Ishikawa (cell line): ENCODE results near the gene TXN.

Experiments
- CEBPB ChIP-seq: IDR thresholded peaks from 2 replicates; pipeline ENCODE4 v1.6.1; 2012
- CREB1 ChIP-seq: IDR thresholded peaks from 2 replicates; pipeline ENCODE4 v1.6.1; 2012; ENCODE audit warnings: low read depth
- EGR1 ChIP-seq: IDR thresholded peaks from 2 replicates; pipeline ENCODE4 v1.6.1; 2012
- EP300 ChIP-seq: IDR thresholded peaks from 2 replicates; pipeline ENCODE4 v1.6.1; 2012; ENCODE audit warnings: borderline replicate concordance
- FOXM1 ChIP-seq: IDR thresholded peaks from 2 replicates; pipeline ENCODE4 v1.6.1; 2012; ENCODE audit warnings: low read depth, borderline replicate concordance
- MAX ChIP-seq: IDR thresholded peaks from 2 replicates; pipeline ENCODE4 v1.6.1; 2012
- NFIC ChIP-seq: IDR thresholded peaks from 2 replicates; pipeline ENCODE4 v1.6.1; 2012
- RAD21 ChIP-seq: IDR thresholded peaks from 2 replicates; pipeline ENCODE4 v1.6.1; 2012; ENCODE audit warnings: low read depth
- TAF1 ChIP-seq: IDR thresholded peaks from 2 replicates; pipeline ENCODE4 v1.6.1; 2012; ENCODE audit warnings: low read depth, mild to moderate bottlenecking
- TCF12 ChIP-seq: IDR thresholded peaks from 2 replicates; pipeline ENCODE4 v1.6.1; 2012; ENCODE audit warnings: low read depth
- TEAD4 ChIP-seq: IDR thresholded peaks from 2 replicates; pipeline ENCODE4 v1.6.1; 2012
- USF1 ChIP-seq: IDR thresholded peaks from 2 replicates; pipeline ENCODE4 v1.6.1; 2012
- YY1 ChIP-seq: IDR thresholded peaks from 2 replicates; pipeline ENCODE4 v1.6.1; 2012; ENCODE audit warnings: low read depth
- ZBTB7A ChIP-seq: IDR thresholded peaks from 2 replicates; pipeline ENCODE4 v1.6.1; 2012; ENCODE audit warnings: low read depth
- TF ChIP-seq, protein P1 (sequence below): IDR thresholded peaks from 2 replicates; pipeline ENCODE4 v1.6.1; 2012; ENCODE audit warnings: low read depth, mild to moderate bottlenecking

The TXN gene

GRCh38 chr9:110291921-110292557 is 35.7 kb upstream of the TXN start:
- TF ChIP-seq NFIC (no peak), TCF12 (no peak), CEBPB (no peak), RAD21 (no peak), MAX (no peak), EP300 (no peak), ZBTB7A (no peak), YY1 (no peak), USF1 (no peak), CREB1 (no peak), EGR1 (no peak), FOXM1 (no peak), TEAD4 (no peak), TAF1 (no peak)
- TF ChIP-seq, protein P1, sequence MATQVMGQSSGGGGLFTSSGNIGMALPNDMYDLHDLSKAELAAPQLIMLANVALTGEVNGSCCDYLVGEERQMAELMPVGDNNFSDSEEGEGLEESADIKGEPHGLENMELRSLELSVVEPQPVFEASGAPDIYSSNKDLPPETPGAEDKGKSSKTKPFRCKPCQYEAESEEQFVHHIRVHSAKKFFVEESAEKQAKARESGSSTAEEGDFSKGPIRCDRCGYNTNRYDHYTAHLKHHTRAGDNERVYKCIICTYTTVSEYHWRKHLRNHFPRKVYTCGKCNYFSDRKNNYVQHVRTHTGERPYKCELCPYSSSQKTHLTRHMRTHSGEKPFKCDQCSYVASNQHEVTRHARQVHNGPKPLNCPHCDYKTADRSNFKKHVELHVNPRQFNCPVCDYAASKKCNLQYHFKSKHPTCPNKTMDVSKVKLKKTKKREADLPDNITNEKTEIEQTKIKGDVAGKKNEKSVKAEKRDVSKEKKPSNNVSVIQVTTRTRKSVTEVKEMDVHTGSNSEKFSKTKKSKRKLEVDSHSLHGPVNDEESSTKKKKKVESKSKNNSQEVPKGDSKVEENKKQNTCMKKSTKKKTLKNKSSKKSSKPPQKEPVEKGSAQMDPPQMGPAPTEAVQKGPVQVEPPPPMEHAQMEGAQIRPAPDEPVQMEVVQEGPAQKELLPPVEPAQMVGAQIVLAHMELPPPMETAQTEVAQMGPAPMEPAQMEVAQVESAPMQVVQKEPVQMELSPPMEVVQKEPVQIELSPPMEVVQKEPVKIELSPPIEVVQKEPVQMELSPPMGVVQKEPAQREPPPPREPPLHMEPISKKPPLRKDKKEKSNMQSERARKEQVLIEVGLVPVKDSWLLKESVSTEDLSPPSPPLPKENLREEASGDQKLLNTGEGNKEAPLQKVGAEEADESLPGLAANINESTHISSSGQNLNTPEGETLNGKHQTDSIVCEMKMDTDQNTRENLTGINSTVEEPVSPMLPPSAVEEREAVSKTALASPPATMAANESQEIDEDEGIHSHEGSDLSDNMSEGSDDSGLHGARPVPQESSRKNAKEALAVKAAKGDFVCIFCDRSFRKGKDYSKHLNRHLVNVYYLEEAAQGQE, result no peak

DNA sequence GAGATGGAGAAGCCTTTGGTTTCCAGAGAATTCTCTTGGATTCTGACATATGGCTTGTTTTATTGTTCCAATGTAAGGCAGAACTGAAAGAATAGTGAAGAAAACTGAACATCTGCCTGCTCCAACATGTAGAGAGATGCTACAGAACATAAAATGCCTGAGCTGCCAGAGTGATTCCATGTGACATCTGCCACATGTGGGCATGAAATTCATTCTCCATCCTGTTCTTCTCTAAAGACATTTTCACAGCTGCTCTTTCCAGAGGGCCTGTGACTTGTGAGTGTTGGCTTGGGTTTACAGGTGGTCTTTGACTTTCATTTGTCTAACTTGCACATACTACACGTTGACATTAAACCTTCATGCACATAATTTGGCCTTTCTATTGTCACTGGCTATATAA is 33.7 kb upstream of the TXN start:
- TF ChIP-seq ZBTB7A (no peak), TEAD4 (no peak), MAX (no peak), USF1 (no peak), TCF12 (no peak), FOXM1 (no peak), RAD21 (no peak), EP300 (no peak), YY1 (no peak), EGR1 (no peak), CREB1 (no peak), TAF1 (no peak), CEBPB (no peak), NFIC (no peak)
- TF ChIP-seq, protein P1, result no peak

DNA sequence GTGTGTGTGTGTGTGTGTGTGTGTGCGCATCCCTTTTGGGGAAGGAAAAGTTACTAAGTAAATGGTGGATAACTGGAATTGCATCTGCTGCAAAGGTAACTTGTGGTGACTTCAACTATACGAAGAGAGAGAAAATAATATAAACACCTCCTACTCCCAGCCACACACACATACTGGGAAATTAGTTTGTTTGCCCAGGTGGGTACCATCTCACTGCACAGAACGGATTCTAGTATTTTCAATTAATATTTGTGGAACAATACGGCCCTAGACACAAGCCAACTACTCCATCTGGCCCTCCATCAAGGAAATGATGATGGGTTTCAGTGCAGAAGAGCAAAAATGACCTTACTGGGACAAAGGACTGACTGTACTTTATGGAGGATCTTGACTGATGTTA is 32.2 kb upstream of the TXN start:
- TF ChIP-seq TCF12 (no peak), ZBTB7A (no peak), USF1 (no peak), CEBPB (no peak), NFIC (no peak), YY1 (no peak), MAX (no peak), EP300 (no peak), TAF1 (no peak), TEAD4 (no peak), CREB1 (no peak), FOXM1 (no peak), EGR1 (no peak), RAD21 (no peak)
- TF ChIP-seq, protein P1, result no peak

- TF ChIP-seq NFIC (no peak), TAF1 (no peak), TEAD4 (no peak), EGR1 (no peak), FOXM1 (no peak), EP300 (no peak), MAX (no peak), ZBTB7A (no peak), CREB1 (no peak), USF1 (no peak), YY1 (no peak), RAD21 (no peak), TCF12 (no peak), CEBPB (no peak)
- TF ChIP-seq, protein P1, result no peak
Measured at GRCh38 chr9:110287289-110287680, 31.0 kb upstream of the TXN start.
